ENCODE results near the gene NFYB.
"Not testable (repeated sequence)": the region's sequence is repeated elsewhere in the genome, so short reads cannot be mapped to it uniquely, and the experiment has no call there.

Gene NFYB

DNA sequence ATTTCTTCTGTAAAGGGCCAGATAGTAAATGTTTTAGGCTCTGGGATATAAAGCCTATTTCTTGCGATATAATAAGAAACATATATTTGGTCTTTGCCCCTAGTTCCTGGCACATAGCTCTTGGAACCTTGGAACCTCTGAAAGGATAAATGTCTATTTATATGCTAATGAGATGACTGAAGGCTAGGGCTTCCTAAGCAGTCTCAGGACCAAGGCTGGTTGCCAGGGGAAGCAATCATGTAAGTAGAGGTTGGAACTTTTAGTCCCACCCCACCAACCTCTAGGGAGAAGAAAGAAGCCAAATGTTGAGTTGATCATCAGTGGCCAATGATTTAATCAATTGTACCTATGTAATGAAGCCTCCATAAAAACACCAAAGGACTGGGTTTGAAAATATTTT is 26.6 kb upstream of the NFYB start:
- Histone ChIP-seq H2AFZ (ENCODE audit: low read depth, low read length, severe bottlenecking) (no peak overlapping the region), H3K79me2 (ENCODE audit: insufficient read depth, low read length) (no peaks in the 10 kb centered on the region), H3K4me3 (ENCODE audit: insufficient read depth, low read length, poor library complexity, severe bottlenecking) (no peak overlapping the region), H3K36me3 (ENCODE audit: low read length) (no peaks in the 10 kb centered on the region), H3F3A (ENCODE audit: insufficient read depth) (no peaks in the 10 kb centered on the region), H3K27ac (ENCODE audit: low read depth, low read length) (no peak overlapping the region), H3K27me3 (ENCODE audit: low read length) (no peaks in the 10 kb centered on the region), H3K9me2 (replicated peaks; ENCODE audit: insufficient read depth, low read length) (no peaks in the 10 kb centered on the region), H3K4me2 (ENCODE audit: low read depth, low read length, poor library complexity, severe bottlenecking) (no peak overlapping the region), H3K9ac (ENCODE audit: low read length) (no peak overlapping the region), H3K9me3 (ENCODE audit: insufficient read depth, low read length) (no peaks in the 10 kb centered on the region), H4K20me1 (ENCODE audit: low read depth, low read length) (no peaks in the 10 kb centered on the region)
- no peak for TF ChIP-seq EZH2phosphoT487 (conservative IDR thresholded peaks at IDR 0.05; ENCODE audit: low read length)
- TF ChIP-seq, protein P1, sequence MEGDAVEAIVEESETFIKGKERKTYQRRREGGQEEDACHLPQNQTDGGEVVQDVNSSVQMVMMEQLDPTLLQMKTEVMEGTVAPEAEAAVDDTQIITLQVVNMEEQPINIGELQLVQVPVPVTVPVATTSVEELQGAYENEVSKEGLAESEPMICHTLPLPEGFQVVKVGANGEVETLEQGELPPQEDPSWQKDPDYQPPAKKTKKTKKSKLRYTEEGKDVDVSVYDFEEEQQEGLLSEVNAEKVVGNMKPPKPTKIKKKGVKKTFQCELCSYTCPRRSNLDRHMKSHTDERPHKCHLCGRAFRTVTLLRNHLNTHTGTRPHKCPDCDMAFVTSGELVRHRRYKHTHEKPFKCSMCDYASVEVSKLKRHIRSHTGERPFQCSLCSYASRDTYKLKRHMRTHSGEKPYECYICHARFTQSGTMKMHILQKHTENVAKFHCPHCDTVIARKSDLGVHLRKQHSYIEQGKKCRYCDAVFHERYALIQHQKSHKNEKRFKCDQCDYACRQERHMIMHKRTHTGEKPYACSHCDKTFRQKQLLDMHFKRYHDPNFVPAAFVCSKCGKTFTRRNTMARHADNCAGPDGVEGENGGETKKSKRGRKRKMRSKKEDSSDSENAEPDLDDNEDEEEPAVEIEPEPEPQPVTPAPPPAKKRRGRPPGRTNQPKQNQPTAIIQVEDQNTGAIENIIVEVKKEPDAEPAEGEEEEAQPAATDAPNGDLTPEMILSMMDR (IDR thresholded peaks at IDR 0.05; ENCODE audit: insufficient read depth, low read length, poor library complexity, severe bottlenecking) = no peak

DNA sequence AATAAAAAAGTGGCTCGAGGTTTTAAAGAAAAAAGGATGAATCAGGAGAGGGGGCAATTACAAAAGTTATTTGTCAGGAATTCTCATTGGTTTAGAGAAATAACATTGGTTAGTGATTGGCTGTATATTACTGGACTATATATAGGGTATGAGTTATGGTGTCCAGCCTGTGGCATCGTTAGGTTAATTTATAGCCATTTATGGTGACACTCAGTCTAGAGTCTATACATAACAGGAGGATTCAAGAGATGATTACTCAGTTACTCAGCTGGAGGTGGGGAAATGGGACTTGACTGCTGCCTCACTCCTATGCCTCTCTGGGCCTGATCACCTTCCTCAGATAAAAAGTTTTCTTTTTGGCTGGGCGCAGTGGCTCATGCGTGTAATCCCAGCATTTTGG is 25.6 kb upstream of the NFYB start:
- H3K9ac ChIP-seq (ENCODE audit: low read length) = no peak overlapping the region
- no peaks in the 10 kb centered on the region for H4K20me1 ChIP-seq (ENCODE audit: low read depth, low read length)
- no peak overlapping the region for H3K4me2 ChIP-seq (ENCODE audit: low read depth, low read length, poor library complexity, severe bottlenecking)
- H3F3A ChIP-seq (ENCODE audit: insufficient read depth) = no peaks in the 10 kb centered on the region
- no peaks in the 10 kb centered on the region for H3K27me3 ChIP-seq (ENCODE audit: low read length)
- no peaks in the 10 kb centered on the region for H3K79me2 ChIP-seq (ENCODE audit: insufficient read depth, low read length)
- H2AFZ ChIP-seq (ENCODE audit: low read depth, low read length, severe bottlenecking) = no peak overlapping the region
- no peak overlapping the region for H3K27ac ChIP-seq (ENCODE audit: low read depth, low read length)
- H3K9me3 ChIP-seq (ENCODE audit: insufficient read depth, low read length) = no peaks in the 10 kb centered on the region
- H3K9me2 ChIP-seq (replicated peaks; ENCODE audit: insufficient read depth, low read length) = no peaks in the 10 kb centered on the region
- H3K36me3 ChIP-seq (ENCODE audit: low read length) = no peaks in the 10 kb centered on the region
- TF ChIP-seq, protein P1 (IDR thresholded peaks at IDR 0.05; ENCODE audit: insufficient read depth, low read length, poor library complexity, severe bottlenecking) = no peak
- TF ChIP-seq EZH2phosphoT487 (conservative IDR thresholded peaks at IDR 0.05; ENCODE audit: low read length) = no peak
- no peak overlapping the region for H3K4me3 ChIP-seq (ENCODE audit: insufficient read depth, low read length, poor library complexity, severe bottlenecking)

DNA sequence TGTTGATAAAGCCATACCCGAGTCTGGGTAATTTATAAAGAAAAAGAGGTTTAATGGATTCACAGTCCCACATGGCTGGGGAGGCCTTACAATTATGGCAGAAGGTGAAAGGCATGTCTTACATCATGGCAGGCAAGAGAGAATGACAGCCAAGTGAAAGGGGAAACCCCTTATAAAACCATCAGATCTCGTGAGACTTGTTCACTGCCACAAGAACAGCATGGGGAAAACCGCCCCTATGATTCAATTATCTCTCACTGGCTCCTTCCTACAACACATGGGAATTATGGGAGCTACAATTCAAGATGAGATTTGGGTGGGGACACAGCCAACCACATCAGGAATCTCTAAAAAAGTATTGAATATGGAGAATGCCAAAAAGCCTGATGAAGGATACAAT is 25.0 kb upstream of the NFYB start:
- not testable (repeated sequence) for H3K9me3 ChIP-seq (ENCODE audit: insufficient read depth, low read length); H4K20me1 ChIP-seq (ENCODE audit: low read depth, low read length); H3F3A ChIP-seq (ENCODE audit: insufficient read depth); H3K9me2 ChIP-seq (replicated peaks; ENCODE audit: insufficient read depth, low read length); H3K4me2 ChIP-seq (ENCODE audit: low read depth, low read length, poor library complexity, severe bottlenecking); H2AFZ ChIP-seq (ENCODE audit: low read depth, low read length, severe bottlenecking); H3K79me2 ChIP-seq (ENCODE audit: insufficient read depth, low read length); H3K4me3 ChIP-seq (ENCODE audit: insufficient read depth, low read length, poor library complexity, severe bottlenecking); H3K27ac ChIP-seq (ENCODE audit: low read depth, low read length); H3K27me3 ChIP-seq (ENCODE audit: low read length); H3K36me3 ChIP-seq (ENCODE audit: low read length); H3K9ac ChIP-seq (ENCODE audit: low read length)

DNA sequence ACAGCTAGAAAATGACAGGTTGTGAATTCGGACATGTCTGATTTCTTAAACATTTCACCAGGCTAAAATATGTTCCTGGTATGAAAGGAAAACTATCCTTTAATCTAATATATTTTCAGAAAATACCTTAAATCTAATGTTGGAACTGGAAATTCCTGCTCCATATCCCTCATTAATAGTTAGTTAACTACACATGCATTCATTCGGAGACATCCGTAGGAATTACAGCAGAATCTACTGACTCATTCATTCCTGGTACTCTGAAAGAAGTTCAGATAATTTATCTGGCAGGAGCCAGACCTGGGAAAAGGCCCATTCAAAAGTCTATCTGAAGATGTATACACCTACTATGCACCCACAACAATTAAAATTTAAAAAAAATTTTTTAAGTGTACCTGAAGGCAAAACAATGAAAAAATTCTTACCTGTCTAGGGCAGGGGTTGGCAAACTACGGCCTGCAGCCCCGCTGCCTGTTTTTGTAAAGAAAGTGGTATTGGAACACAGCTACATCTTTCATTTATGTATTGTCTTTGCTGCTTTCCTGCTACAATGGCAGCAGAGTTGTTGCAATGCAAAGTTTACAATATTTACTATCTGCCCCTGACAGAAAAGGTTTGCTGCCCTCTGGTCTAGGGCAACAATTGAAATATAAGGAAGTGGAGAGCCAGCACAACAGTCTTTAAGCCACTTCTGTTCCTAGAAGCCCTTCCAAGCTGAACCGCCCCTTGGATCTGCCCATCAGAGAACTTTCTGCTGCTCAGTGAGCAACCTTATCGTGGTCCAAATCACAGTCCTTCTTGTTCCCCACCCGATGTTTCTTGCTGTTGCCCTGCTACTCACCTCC is 17.9 kb upstream of the NFYB start:
- no peaks in the 10 kb centered on the region for H4K20me1 ChIP-seq (ENCODE audit: low read depth, low read length)
- H3K9ac ChIP-seq (ENCODE audit: low read length) = no peak overlapping the region
- H3K36me3 ChIP-seq (ENCODE audit: low read length) = no peaks in the 10 kb centered on the region
- TF ChIP-seq, protein P1 (IDR thresholded peaks at IDR 0.05; ENCODE audit: insufficient read depth, low read length, poor library complexity, severe bottlenecking) = no peak
- TF ChIP-seq EZH2phosphoT487 (conservative IDR thresholded peaks at IDR 0.05; ENCODE audit: low read length) = no peak
- no peaks in the 10 kb centered on the region for H3K27me3 ChIP-seq (ENCODE audit: low read length)
- H3F3A ChIP-seq (ENCODE audit: insufficient read depth) = no peaks in the 10 kb centered on the region
- no peak overlapping the region for H3K4me3 ChIP-seq (ENCODE audit: insufficient read depth, low read length, poor library complexity, severe bottlenecking)
- no peaks in the 10 kb centered on the region for H3K9me2 ChIP-seq (replicated peaks; ENCODE audit: insufficient read depth, low read length)
- H3K4me2 ChIP-seq (ENCODE audit: low read depth, low read length, poor library complexity, severe bottlenecking) = no peak overlapping the region
- no peaks in the 10 kb centered on the region for H3K79me2 ChIP-seq (ENCODE audit: insufficient read depth, low read length)
- H3K27ac ChIP-seq (ENCODE audit: low read depth, low read length) = no peak overlapping the region
- H2AFZ ChIP-seq (ENCODE audit: low read depth, low read length, severe bottlenecking) = no peak overlapping the region
- no peaks in the 10 kb centered on the region for H3K9me3 ChIP-seq (ENCODE audit: insufficient read depth, low read length)
